ENCODE measurements around the gene EEPD1.
"Not testable (repeated sequence)": the region's sequence is repeated elsewhere in the genome, so short reads cannot be mapped to it uniquely, and the experiment has no call there.

The EEPD1 gene

DNA sequence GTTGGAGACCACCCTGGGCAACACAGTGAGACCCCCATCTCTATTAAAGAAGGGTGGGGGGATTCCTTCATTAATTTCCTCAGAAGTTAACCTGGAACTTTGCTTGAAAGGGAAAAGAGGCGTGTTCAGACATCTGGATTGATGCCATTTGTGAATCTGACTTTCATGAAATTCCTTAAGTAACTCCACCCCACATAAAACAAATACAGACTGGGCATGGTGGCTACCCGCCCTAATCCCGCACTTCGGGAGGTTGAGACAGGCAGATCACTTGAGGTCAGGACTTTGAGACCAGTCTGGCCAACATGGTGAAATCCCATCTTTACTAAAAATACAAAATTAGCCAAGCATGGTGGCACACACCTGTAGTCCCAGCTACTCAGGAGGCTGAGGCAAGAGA is 75.0 kb downstream of the EEPD1 start:
- no peak overlapping the region for H3K27ac ChIP-seq
- TF ChIP-seq, protein P1, sequence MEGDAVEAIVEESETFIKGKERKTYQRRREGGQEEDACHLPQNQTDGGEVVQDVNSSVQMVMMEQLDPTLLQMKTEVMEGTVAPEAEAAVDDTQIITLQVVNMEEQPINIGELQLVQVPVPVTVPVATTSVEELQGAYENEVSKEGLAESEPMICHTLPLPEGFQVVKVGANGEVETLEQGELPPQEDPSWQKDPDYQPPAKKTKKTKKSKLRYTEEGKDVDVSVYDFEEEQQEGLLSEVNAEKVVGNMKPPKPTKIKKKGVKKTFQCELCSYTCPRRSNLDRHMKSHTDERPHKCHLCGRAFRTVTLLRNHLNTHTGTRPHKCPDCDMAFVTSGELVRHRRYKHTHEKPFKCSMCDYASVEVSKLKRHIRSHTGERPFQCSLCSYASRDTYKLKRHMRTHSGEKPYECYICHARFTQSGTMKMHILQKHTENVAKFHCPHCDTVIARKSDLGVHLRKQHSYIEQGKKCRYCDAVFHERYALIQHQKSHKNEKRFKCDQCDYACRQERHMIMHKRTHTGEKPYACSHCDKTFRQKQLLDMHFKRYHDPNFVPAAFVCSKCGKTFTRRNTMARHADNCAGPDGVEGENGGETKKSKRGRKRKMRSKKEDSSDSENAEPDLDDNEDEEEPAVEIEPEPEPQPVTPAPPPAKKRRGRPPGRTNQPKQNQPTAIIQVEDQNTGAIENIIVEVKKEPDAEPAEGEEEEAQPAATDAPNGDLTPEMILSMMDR (conservative IDR thresholded peaks at IDR 0.05), result no peak

DNA sequence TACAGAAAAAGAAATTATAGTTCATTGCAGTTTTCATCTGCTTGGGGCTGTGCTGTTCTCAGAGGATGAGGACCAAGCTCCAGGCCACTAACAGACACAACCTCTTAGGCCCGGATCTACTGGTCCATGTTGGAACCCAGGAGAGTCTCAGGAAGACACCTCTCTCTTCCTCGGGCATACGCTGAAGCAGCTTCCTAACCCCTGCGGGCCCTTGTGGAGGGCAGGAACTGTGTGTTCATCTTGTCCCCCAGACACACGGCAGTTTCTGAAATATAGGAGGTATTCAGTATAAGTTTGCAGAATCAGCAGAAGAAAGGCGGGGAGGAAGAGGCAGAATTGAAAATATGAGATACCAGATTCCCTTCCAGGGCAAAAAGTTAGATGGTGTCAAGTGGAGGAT is 78.4 kb downstream of the EEPD1 start:
- no peak overlapping the region for H3K27ac ChIP-seq
- TF ChIP-seq, protein P1 (conservative IDR thresholded peaks at IDR 0.05), result no peak

DNA sequence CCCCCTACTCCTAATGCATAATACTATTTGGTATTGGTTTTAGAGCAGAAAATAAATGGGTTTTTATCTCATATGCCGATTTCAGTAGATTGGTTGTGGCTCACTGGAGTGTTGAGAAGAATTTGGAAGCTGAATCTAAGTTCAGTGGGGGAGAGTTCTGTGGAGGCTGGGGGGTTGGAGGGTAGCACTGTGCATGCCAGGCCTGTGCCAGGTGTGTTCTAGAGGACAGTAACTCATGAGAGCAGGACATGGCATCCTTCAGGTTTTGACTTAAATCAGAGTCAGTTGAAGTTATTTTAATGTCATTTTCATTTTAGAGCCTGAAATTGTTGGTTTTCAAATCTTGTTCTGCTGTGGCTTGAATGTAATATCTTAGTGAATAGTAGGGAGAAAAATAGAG is 79.5 kb downstream of the EEPD1 start:
- TF ChIP-seq, protein P1 (conservative IDR thresholded peaks at IDR 0.05), result no peak
- peak overlapping the region; percentile 28 for H3K27ac ChIP-seq

DNA sequence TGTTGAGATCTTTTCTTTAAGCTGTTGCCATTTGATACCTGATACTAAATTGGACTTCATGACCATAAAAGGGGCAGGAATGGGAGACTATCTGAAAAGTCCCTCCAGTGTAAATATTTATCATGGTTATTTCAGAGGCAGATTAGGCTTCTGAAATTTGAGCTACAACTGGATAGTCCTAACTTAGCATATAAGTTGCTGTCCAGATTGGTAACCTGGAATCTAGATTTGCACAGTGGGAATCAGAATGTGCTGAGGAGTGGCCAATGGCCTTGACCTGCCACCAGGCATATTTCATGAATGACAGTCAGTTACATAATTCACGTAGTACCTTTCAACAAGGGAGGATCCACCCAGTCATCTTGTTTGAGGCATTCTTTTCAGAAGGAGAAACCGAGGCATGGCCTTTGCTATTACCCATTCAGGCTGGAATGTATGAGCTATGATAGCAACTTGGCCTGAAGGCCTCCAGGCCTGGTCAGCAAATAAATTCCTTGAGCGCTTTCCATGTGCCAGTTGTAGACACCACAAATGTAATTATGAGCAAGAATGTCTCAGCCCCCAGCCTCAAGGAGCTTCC is 80.0 kb downstream of the EEPD1 start:
- TF ChIP-seq, protein P1 (conservative IDR thresholded peaks at IDR 0.05), result no peak
- peak overlapping the region; percentile 28 for H3K27ac ChIP-seq

DNA sequence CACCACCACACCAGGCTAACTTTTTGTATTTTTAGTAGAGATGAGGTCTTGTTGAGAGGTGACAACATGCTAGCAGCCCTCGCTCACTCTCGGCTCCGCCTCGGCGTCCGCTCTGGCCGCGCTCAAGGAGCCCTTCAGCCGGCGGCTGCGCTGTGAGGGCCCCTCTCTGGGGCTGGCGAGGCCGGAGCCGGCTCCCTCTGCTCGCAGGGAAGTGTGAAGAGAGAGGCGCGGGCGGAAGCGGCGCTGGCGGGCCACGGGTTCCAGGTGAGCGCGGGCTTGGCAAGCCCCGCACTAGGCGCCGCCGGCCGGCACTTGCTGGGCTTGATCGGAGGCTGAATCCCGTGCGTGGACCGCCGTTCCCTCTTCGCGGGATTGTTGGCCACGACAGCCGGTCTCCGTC is 83.0 kb downstream of the EEPD1 start:
- TF ChIP-seq, protein P1 (conservative IDR thresholded peaks at IDR 0.05), result no peak
- no peak overlapping the region for H3K27ac ChIP-seq

DNA sequence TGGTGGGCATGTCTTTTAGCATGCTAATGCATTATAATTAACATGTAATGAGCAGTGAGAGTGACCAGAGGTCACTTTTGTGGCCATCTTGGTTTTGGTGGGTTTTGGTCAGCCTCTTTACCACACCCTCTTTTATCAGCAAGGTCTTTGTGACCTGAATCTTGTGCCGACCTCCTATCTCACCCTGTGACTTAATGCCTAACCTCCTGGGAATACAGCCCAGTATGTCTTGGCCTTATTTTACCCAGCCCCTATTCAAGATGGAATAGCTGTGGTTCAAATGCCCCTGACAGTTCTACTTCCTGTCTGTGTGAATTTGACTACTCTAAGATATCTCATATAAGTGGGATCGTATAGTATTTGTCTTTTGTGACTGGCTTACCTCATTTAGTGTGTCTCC is 85.1 kb downstream of the EEPD1 start:
- H3K27ac ChIP-seq, result no peak overlapping the region
- TF ChIP-seq, protein P1 (conservative IDR thresholded peaks at IDR 0.05), result no peak

DNA sequence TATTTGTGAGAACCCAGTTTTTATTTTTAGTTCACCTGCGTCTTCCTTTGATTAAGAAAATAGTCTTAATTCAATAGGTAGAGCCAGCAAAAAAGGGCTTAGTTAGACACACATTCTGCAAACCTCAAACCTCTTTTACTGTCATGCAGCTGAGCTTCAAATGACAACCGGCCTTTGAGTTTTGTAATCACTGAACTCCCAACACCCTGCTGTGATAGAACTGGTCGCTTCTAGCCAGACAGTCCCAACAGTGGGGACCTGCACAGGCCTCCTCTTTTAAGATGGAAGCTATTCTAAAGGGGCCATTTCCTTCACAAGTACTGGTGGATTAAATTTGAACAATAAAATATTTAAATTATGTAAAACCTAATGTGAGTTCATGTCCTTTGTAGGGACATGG is 90.3 kb downstream of the EEPD1 start:
- not testable (repeated sequence) for H3K27ac ChIP-seq

DNA sequence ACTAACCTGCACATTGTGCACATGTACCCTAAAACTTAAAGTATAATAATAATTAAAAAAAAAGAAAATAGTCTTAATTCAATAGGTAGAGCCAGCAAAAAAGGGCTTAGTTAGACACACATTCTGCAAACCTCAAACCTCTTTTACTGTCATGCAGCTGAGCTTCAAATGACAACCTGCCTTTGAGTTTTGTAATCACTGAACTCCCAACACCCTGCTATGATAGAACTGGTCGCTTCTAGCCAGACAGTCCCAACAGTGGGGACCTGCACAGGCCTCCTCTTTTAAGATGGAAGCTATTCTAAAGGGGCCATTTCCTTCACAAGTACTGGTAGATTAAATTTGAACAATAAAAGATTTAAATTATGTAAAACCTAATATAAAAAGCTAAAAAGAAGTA is 90.9 kb downstream of the EEPD1 start:
- H3K27ac ChIP-seq, result not testable (repeated sequence)

DNA sequence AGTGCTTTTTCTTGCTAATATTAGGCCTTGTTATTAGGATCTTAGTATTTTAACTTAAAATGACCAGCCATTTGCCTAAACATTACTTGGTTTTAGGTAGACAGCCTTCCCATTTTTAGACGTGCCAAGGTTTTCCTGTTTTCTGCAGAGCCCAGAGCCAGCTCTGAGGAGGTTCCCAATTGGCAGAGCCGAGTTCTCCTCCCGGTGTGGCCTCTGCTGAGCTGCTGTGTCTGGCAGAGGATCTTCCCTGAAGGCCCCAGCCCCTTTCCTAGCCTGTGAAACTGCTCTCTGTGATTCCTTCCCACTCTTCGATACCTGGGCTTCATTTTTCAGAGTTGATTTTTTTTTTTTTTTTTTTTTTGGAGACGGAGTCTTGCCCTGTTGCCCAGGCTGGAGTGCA is 91.4 kb downstream of the EEPD1 start:
- no peak overlapping the region for H3K27ac ChIP-seq
- TF ChIP-seq, protein P1 (conservative IDR thresholded peaks at IDR 0.05), result no peak

All from VCaP (cell line).